Lower leg skin (tissue), 4 donors: ENCODE results near the gene AVPR2. TPM values are rescaled to one million over a fixed set of nuclear protein-coding genes. Genes with fewer than 3 reads are reported as not detected.

ENCODE experiments used
- DNase-seq, 2 donors: peaks; one replicate each; pipeline ENCODE4 v3.0.0-alpha.2; 2019; ENCODE audit warnings: low spot score in 2 of 2
- H3K4me3 ChIP-seq: fragments of 200-600 bp; sonication (generic); 2 replicates; pipeline ENCODE4 v1.5.1; 2017; ENCODE audit warnings: mild to moderate bottlenecking, low read depth; ENCODE audit not compliant: poor library complexity, severe bottlenecking
- POLR2A ChIP-seq, 2 donors: fragments of 450-650 bp; IDR thresholded peaks; one replicate each; pipeline ENCODE4 v1.6.1; 2016 to 2017; ENCODE audit warnings: antibody characterized with exemption in 2 of 2, mild to moderate bottlenecking in 1 of 2, moderate library complexity in 1 of 2
- WGBS, 2 donors: methylation state at CpG; one replicate each; pipeline ENCODE4 v1.1.5; 2018; 5-methylcytosine and 5-hydroxymethylcytosine counted together
- intact Hi-C: fragments of 100-400 bp; cut with DNase I; formaldehyde crosslinking; loops from one replicate; pipeline ENCODE4 v1.15.0; 2023; ENCODE audit warnings: low total_unique reads
- total RNA-seq, 4 donors: library from RNA; depleted of rRNA; stranded (reverse); fragments of >200 nt; gene quantifications; one replicate each; pipeline ENCODE4 v1.1.0, GENCODE V29; 2016
- TF ChIP-seq, protein P1 (sequence below), 3 donors: fragments of 450-650 bp; IDR thresholded peaks; one replicate each; pipeline ENCODE4 v1.5.1; 2016; ENCODE audit warnings: antibody characterized with exemption in 3 of 3, mild to moderate bottlenecking in 3 of 3, moderate library complexity in 2 of 3

AVPR2 gene
- total RNA-seq, 4 donors from 2014 or later = 0.53 to 2.6 (median 0.98) TPM

DNA sequence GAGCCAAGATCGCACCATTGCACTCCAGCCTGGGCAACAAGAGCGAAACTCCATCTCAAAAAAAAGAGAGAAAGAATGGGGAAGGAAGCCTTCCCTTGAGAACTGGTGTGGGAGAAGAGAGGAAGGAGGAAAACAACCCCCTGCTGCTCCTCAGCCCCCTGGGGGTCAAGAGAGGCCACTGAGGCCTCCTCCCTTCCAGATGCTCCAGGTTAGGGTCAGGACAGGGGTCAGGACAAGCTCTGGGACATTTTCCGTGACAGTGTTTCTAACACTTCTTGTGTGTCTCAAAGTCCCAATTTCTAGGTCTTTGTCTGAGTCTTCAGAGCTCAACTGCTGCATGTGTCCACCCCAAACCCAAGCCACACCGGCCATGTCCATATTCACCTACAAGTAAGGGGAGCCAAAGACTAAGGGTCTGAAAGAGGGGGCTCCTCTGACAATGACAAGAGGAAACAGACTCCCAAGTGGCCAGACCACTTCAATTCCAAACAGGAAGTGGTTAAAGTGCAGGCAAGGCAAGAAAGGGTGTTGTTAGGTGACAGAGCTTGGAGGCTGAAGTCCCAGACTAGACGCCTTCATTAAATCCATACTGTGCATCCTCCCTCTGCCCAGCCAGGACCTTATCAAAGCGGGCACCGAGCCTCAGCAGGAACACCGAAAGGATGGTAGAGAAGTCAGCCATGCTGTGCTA, 26.8 kb upstream of the AVPR2 start:
- intact Hi-C loops = no loop called here

DNA sequence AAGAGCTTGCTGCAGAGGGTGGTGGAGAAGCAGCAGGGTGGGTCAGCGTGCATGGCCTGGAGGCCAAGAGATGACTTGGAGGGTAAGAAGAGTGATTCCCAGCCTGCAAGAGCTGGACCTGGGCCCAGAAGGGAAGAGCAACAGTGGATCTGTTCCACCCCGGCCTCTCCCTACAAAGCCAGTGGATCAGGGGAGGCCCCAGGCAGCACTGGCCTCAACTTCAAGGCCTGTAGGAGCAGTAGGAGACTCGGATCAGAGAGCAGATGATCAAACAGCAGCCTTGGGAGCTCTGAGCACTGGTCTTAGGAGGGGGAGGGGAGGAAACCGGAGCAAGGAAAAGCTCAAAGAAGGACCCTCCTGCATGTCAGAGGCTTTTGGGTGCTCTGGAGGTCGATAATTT, 26.1 kb upstream of the AVPR2 start:
- intact Hi-C loops = no loop called here

More for the DNA sequence above, 26.8 kb upstream of the AVPR2 start:
- 82 to 85% methylated on average over 8 of the region's 8 CpGs for WGBS, 2 donors
- TF ChIP-seq, protein P1, sequence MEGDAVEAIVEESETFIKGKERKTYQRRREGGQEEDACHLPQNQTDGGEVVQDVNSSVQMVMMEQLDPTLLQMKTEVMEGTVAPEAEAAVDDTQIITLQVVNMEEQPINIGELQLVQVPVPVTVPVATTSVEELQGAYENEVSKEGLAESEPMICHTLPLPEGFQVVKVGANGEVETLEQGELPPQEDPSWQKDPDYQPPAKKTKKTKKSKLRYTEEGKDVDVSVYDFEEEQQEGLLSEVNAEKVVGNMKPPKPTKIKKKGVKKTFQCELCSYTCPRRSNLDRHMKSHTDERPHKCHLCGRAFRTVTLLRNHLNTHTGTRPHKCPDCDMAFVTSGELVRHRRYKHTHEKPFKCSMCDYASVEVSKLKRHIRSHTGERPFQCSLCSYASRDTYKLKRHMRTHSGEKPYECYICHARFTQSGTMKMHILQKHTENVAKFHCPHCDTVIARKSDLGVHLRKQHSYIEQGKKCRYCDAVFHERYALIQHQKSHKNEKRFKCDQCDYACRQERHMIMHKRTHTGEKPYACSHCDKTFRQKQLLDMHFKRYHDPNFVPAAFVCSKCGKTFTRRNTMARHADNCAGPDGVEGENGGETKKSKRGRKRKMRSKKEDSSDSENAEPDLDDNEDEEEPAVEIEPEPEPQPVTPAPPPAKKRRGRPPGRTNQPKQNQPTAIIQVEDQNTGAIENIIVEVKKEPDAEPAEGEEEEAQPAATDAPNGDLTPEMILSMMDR (IDR thresholded peaks at IDR 0.05) = no peak
- no peak for TF ChIP-seq POLR2A (IDR thresholded peaks at IDR 0.05)
- DNase-seq = no peak
- H3K4me3 ChIP-seq = no peak overlapping the region

DNA sequence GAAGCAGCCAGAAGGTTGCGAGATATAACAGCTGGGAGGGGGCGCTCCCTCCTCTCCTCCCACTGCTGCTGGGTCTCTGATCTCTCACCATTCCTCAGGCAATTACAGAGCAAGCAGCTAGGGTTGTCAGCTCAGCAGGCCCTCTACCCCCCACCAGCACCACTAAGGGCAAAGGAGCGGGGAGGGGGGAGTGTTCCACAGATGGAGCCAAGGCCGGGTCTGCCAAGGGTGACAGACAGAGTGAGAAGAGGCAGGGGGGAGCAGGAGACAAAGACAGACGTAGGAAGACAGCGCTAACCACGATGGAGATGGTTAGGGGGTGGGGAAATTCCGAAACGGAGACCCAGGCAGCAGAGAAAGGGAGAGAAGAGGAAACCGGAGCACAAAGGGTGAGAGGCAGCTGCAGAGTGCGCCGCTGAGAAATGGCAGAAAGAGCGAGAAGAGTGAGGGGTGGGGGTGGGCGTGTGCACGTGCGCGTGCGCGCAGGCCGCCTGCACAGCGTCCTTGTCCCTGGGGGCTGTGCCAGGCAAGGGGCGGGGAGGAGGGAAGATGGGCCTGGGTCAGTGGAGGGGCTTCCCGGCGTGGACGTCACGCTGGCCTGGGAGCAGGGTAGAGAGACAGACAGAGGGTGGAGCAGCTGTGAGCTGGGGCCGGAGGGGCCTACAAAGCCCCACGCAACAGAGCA, 25.4 kb upstream of the AVPR2 start:
- WGBS, 2 donors = 6 to 24% methylated on average over 28 of the region's 28 CpGs
- no peak for DNase-seq
- TF ChIP-seq, protein P1 (IDR thresholded peaks at IDR 0.05) = no peak
- TF ChIP-seq POLR2A (IDR thresholded peaks at IDR 0.05) = no peak
- intact Hi-C loops = no loop called here
- H3K4me3 ChIP-seq = no peak overlapping the region

More for the DNA sequence above, 26.1 kb upstream of the AVPR2 start:
- no peak for DNase-seq
- H3K4me3 ChIP-seq = no peak overlapping the region
- WGBS, 2 donors = 17 to 65% methylated on average over 1 to 5 of the region's 5 CpGs
- TF ChIP-seq, protein P1 (IDR thresholded peaks at IDR 0.05) = no peak
- TF ChIP-seq POLR2A (IDR thresholded peaks at IDR 0.05) = no peak

DNA sequence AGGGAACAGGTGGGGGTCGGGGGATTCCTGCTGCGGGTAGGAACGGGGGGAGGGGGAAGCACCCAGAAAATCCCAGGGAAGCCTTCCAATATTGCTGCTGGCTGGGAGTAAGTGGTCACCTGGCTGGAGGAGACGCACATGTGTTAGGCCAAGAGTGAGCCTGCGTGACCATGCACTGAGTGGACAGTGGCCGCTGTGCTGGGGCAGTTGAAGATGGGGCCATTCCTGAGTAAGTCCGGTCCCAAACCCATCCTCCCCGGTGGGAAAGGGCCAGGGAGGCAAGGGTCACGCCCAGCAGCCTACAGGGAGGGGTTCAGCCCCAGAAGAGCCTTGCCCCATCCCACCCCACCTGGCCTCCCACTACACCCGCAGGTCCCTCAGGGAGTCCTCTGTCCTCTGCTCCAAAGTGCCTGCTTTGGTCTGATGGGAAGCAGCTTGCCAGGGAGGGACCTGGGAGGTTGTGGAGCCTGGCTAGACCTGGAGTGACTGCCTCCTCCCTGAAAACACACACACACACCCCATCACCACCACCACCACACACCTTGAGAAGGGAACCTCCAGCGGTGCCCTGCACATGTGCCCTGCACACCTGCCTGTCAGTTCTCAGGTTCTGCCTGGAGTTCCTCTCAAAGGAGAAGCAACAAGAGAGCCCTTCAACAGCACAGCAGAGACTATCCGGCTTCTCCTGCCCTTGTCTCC, 24.6 kb upstream of the AVPR2 start:
- no peak overlapping the region for H3K4me3 ChIP-seq
- DNase-seq = no peak
- 61 to 62% methylated on average over 7 to 12 of the region's 12 CpGs for WGBS, 2 donors
- intact Hi-C loops = no loop called here
- TF ChIP-seq, protein P1 (IDR thresholded peaks at IDR 0.05) = no peak
- TF ChIP-seq POLR2A (IDR thresholded peaks at IDR 0.05) = no peak

DNA sequence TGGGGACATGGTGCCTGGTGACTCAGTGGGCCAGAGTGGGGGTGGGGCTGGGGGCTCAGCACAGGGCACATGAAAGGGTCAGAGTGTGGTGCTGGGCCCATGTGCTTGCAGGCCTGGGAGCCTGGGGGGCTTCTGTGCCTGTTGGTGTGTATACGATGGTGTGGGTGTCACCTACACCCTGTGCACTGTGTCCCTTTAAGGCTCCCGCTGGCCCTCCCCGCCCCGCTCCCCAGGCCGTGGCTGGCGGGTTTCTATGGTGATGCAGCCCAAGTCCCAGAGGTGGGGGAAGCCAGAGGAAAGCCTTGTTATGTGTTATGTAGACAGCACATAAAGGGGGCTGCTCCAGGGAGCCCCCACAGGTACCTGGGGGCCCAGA, 24.0 kb upstream of the AVPR2 start:
- intact Hi-C loops = no loop called here
- DNase-seq = no peak
- no peak overlapping the region for H3K4me3 ChIP-seq
- TF ChIP-seq POLR2A (IDR thresholded peaks at IDR 0.05) = no peak
- TF ChIP-seq, protein P1 (IDR thresholded peaks at IDR 0.05) = no peak
- WGBS, 2 donors = 21 to 40% methylated on average over 1 to 6 of the region's 6 CpGs
